Psoas muscle (tissue), 8 donors: ENCODE results near the gene LPP. TPM values are rescaled to one million over a fixed set of nuclear protein-coding genes. Genes with fewer than 3 reads are reported as not detected.

Experiments
- ATAC-seq, 4 donors: fragments of 200-7000 bp; cut with Tn5 transposase; one replicate each; pipeline ENCODE4 v1.9.1; 2020; ENCODE audit warnings: moderate library complexity in 3 of 4, mild to moderate bottlenecking in 2 of 4
- DNase-seq, 2 donors: peaks; one replicate each; pipeline ENCODE4 v3.0.0-alpha.2; 2020
- H3K27ac ChIP-seq: fragments of 200-600 bp; one replicate; pipeline ENCODE4 v1.8.0; 2022
- H3K27me3 ChIP-seq, 3 donors: fragments of 200-600 bp in 1 of 3; one replicate each; pipeline versions ENCODE4 v1.6.1 to v1.8.0; 2013 to 2022; ENCODE audit warnings: low read length in 2 of 3, mild to moderate bottlenecking in 2 of 3, moderate library complexity in 1 of 3; ENCODE audit not compliant: insufficient read depth in 3 of 3
- H3K36me3 ChIP-seq, 2 donors: fragments of 200-600 bp in 1 of 2; one replicate each; pipeline versions ENCODE4 v1.6.1 to v1.8.0; 2013 to 2022; ENCODE audit warnings: low read depth in 1 of 2, mild to moderate bottlenecking in 1 of 2, moderate library complexity in 1 of 2; ENCODE audit not compliant: insufficient read depth in 1 of 2
- H3K4me1 ChIP-seq: fragments of 200-600 bp; one replicate; pipeline ENCODE4 v1.8.0; 2022
- H3K4me3 ChIP-seq: fragments of 200-600 bp; one replicate; pipeline ENCODE4 v1.8.0; 2022; ENCODE audit warnings: mild to moderate bottlenecking
- H3K9me3 ChIP-seq: fragments of 200-600 bp; one replicate; pipeline ENCODE4 v1.8.0; 2022
- CTCF ChIP-seq: fragments of 200-600 bp; IDR thresholded peaks from one replicate; pipeline ENCODE4 v1.8.0; 2022; ENCODE audit warnings: antibody characterized with exemption
- WGBS, 3 donors: extraction: QIAGEN DNeasy Blood & Tissue Kit; methylation state at CpG; one replicate each; pipeline versions ENCODE4 v1.1.6 to v1.1.7; 2013; 5-methylcytosine and 5-hydroxymethylcytosine counted together
- intact Hi-C, 2 donors: fragments of 100-400 bp; cut with DNase I; formaldehyde crosslinking; loops; one replicate each; pipeline versions ENCODE4 v1.11.0 to v1.14.2; 2022
- polyA plus RNA-seq, 3 donors: library from polyadenylated mRNA; stranded (reverse); fragments of 200-250 nt; gene quantifications; one replicate each; pipeline ENCODE4 v1.2.3, GENCODE V29; 2013
- total RNA-seq, 4 donors: library from RNA; stranded (reverse); fragmentation: NEBNext Ultra II Directional in 2 of 4; extraction: Animal tissue kit (Norgen Biotek cat#: 25700) in 2 of 4; gene quantifications; one replicate each; pipeline versions ENCODE4 v1.2.1 to v1.2.4, GENCODE V29; 2021 to 2023
- donor health status: healthy with polysubstance abuse.
- donor health status: DM: no; HTN: no; CAD: no; lungs with moderate emphysema.
- donor health status: Bipolar disorder and iron deficiency.
- donor health status: healthy.
- donor health status: DM: yes; HTN: yes; CAD: no.
- donor health status: DM: no; HTN: no; CAD: no.
- donor health status: DM: no; HTN: no; CAD: no.
- donor health status: DM: yes; HTN: yes; CAD: no.

The LPP gene
- total and polyA plus RNA-seq, 7 donors: 2.6 to 80.3 (median 42.8) TPM

GRCh38 chr3:188234132-188234531 is 80.2 kb downstream of the LPP start:
- 95 to 96% (median 95%) methylated on average over 3 of the region's 3 CpGs for WGBS, 3 donors
- H3K9me3 ChIP-seq: no peaks in the 10 kb centered on the region
- peak overlapping the region; percentile 85 for H3K27ac ChIP-seq
- peaks cover 42% of the 10 kb centered on the region for H3K4me1 ChIP-seq
- no peak overlapping the region for H3K4me3 ChIP-seq
- intact Hi-C loops: loop anchor here in 1 of 2 donors (5.0 kb wide), 1 partner anchor 33 kb away; no protein-coding TSS in a partner anchor
- H3K27me3 ChIP-seq: no peaks in the 10 kb centered on the region
- no peak for TF ChIP-seq CTCF
- no peaks in the 10 kb centered on the region for H3K36me3 ChIP-seq
- ATAC-seq (no peak), DNase-seq (no peak)

GRCh38 chr3:188236271-188236670 is 82.3 kb downstream of the LPP start:
- ATAC-seq: no peak
- Histone ChIP-seq H3K27ac (no peak overlapping the region), H3K27me3 (no peaks in the 10 kb centered on the region), H3K36me3 (no peaks in the 10 kb centered on the region), H3K4me3 (no peak overlapping the region), H3K4me1 (peaks cover 35% of the 10 kb centered on the region), H3K9me3 (no peaks in the 10 kb centered on the region)
- intact Hi-C loops: no loop called here
- no peak for TF ChIP-seq CTCF
- 96 to 99% (median 96%) methylated on average over 4 of the region's 4 CpGs for WGBS, 3 donors
- no peak for DNase-seq

- Histone ChIP-seq H3K4me3 (no peak overlapping the region), H3K27me3 (no peaks in the 10 kb centered on the region), H3K36me3 (no peaks in the 10 kb centered on the region), H3K27ac (no peak overlapping the region), H3K9me3 (no peaks in the 10 kb centered on the region), H3K4me1 (peaks cover 33% of the 10 kb centered on the region)
- ATAC-seq: no peak
- no peak for DNase-seq
- TF ChIP-seq CTCF: no peak
- intact Hi-C loops: no loop called here
- WGBS, 3 donors: 81 to 98% (median 94%) methylated on average over 7 of the region's 7 CpGs
Measured at GRCh38 chr3:188239035-188239434, 85.1 kb downstream of the LPP start.

- Histone ChIP-seq H3K36me3 (no peaks in the 10 kb centered on the region), H3K27me3 (no peaks in the 10 kb centered on the region), H3K4me1 (peaks cover 30% of the 10 kb centered on the region), H3K9me3 (no peaks in the 10 kb centered on the region), H3K4me3 (no peak overlapping the region), H3K27ac (peak overlapping the region; percentile 25)
- no peak for TF ChIP-seq CTCF
- 98 to 100% (median 98%) methylated on average over 1 of the region's 1 CpG for WGBS, 3 donors
- ATAC-seq (no peak), DNase-seq (no peak)
- intact Hi-C loops: no loop called here
Measured at GRCh38 chr3:188239577-188239976, 85.6 kb downstream of the LPP start.
